Measurements from ENCODE around the gene SREK1.

- TF ChIP-seq SRF (CRISPR knock-in tag; IDR thresholded peaks at IDR 0.05) (no peak), ZNF316 (IDR thresholded peaks at IDR 0.05) (no peak), THAP7 (CRISPR knock-in tag; IDR thresholded peaks at IDR 0.05) (no peak), NFE2 (IDR thresholded peaks at IDR 0.05; ENCODE audit: low read depth) (no peak), CHD7 (IDR thresholded peaks at IDR 0.05; ENCODE audit: low read depth, low read length) (no peak), ZNF830 (CRISPR knock-in tag; IDR thresholded peaks at IDR 0.05) (no peak), SPI1 (IDR thresholded peaks at IDR 0.05; ENCODE audit: borderline replicate concordance, low read depth, low read length) (no peak), TRIM24 (IDR thresholded peaks at IDR 0.05) (no peak), HDAC2 (IDR thresholded peaks at IDR 0.05) (no peak), BRF2 (IDR thresholded peaks at IDR 0.05; ENCODE audit: borderline replicate concordance, insufficient read depth, insufficient read length) (no peak), HMG20B (CRISPR knock-in tag; IDR thresholded peaks at IDR 0.05) (no peak), POLR2AphosphoS5 (IDR thresholded peaks at IDR 0.05; ENCODE audit: control insufficient read depth, insufficient read depth, low read depth, low read length) (no peak), ZNF512 (tag; IDR thresholded peaks at IDR 0.05) (no peak)
Observed at GRCh38 chr5:66142417-66142816, 1.7 kb upstream of the SREK1 start.
